ENCODE measurements around the gene CFAP299.

CFAP299 gene

DNA sequence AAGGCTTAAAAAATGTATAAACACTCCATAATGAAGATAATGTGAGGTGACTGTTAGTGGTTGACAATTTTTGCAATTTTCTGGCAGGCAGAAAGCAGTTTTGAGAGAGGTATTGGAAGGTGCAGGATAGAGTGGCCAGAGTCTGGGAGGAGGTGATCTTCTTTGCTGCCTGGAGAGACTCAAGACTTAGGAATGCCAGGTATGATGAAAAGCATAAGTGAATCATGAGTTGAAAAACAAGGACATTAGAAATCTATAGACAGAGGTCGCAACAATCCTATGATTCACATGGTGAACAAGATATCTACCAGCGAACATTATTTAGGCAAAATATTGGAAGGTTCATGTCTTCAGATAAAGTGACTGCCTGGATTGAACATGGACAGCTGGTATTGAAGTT is 118.5 kb downstream of the CFAP299 start:
- H2BK5ac ChIP-seq (ENCODE audit: low read length), result no peak overlapping the region
- WGBS, 2 donors (ENCODE audit: extremely low coverage in 2 of 2, insufficient read length in 2 of 2, insufficient replicate concordance in 1 of 2), result no CpG with 5 or more reads among the region's 2 CpGs
- H2BK120ac ChIP-seq (ENCODE audit: low read depth, low read length), result no peak overlapping the region
- no peak overlapping the region for H3K4ac ChIP-seq (ENCODE audit: low read length)
- no peak overlapping the region for H2BK12ac ChIP-seq (ENCODE audit: low read length)
- no peak overlapping the region for H2BK15ac ChIP-seq (ENCODE audit: low read length)
- no peak overlapping the region for H3K18ac ChIP-seq (ENCODE audit: low read length)
- H2AFZ ChIP-seq (ENCODE audit: low read length), result no peak overlapping the region
- H3K36me3 ChIP-seq (replicated peaks in 1 of 2; ENCODE audit: control insufficient read depth in 2 of 2, insufficient read depth in 2 of 2, low read length in 2 of 2), result no peaks in the 10 kb centered on the region
- H3K9ac ChIP-seq (ENCODE audit: low read depth, low read length, poor library complexity), result no peak overlapping the region
- H3K23ac ChIP-seq (ENCODE audit: low read depth, low read length, poor library complexity), result no peak overlapping the region
- no peaks in the 10 kb centered on the region for H3K4me1 ChIP-seq (ENCODE audit: control insufficient read depth in 2 of 2, insufficient read depth in 1 of 2, low read depth in 1 of 2, low read length in 2 of 2)
- H2AK5ac ChIP-seq (ENCODE audit: low read depth, low read length), result no peak overlapping the region
- no peaks in the 10 kb centered on the region for H3K79me1 ChIP-seq (ENCODE audit: low read depth, low read length)
- no peaks in the 10 kb centered on the region for H3K9me3 ChIP-seq (replicated peaks in 1 of 2; ENCODE audit: control insufficient read depth in 2 of 2, insufficient read depth in 1 of 2, low read depth in 1 of 2, low read length in 2 of 2)
- no peaks in the 10 kb centered on the region for H3K27me3 ChIP-seq (ENCODE audit: control insufficient read depth in 3 of 3, insufficient read depth in 3 of 3, low read depth in 1 of 3, low read length in 3 of 3)
- no peak overlapping the region for H4K8ac ChIP-seq (ENCODE audit: low read depth, low read length)
- H3K4me3 ChIP-seq (ENCODE audit: low read length in 2 of 2), result no peak overlapping the region
- H3K27ac ChIP-seq (replicated peaks; ENCODE audit: low read length), result no peak overlapping the region
- H3K14ac ChIP-seq (ENCODE audit: low read length), result no peak overlapping the region
- H4K91ac ChIP-seq (ENCODE audit: low read depth, low read length, poor library complexity), result no peak overlapping the region
- no peak for DNase-seq (ENCODE audit: low spot score)
- H3K4me2 ChIP-seq (ENCODE audit: insufficient read depth, low read length, poor library complexity, severe bottlenecking), result no peak overlapping the region

DNA sequence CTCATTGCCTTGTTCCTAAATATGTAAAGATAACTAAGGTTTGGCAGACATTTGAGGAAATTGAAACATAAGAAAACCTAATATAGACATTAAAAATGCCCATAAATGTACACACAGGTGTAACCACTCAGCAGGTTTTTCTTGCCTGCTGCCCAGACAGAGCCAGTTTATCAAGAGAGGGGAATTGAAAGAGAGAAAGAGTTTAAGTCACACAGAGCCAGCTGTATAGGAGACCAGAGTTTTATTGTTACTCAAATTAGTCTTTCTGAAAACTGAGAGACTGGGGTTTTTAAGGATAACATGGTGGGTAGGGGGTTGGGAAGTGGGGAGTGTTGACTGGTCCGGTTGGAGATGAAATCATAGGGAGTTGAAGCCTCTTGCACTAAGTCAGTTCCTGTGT is 119.0 kb downstream of the CFAP299 start:
- Histone ChIP-seq H3K4me2 (ENCODE audit: insufficient read depth, low read length, poor library complexity, severe bottlenecking) (no peak overlapping the region), H3K9ac (ENCODE audit: low read depth, low read length, poor library complexity) (no peak overlapping the region), H3K79me1 (ENCODE audit: low read depth, low read length) (no peaks in the 10 kb centered on the region), H3K27me3 (ENCODE audit: control insufficient read depth in 3 of 3, insufficient read depth in 3 of 3, low read depth in 1 of 3, low read length in 3 of 3) (no peaks in the 10 kb centered on the region), H3K4ac (ENCODE audit: low read length) (no peak overlapping the region), H2BK5ac (ENCODE audit: low read length) (no peak overlapping the region), H2AFZ (ENCODE audit: low read length) (no peak overlapping the region), H2AK5ac (ENCODE audit: low read depth, low read length) (no peak overlapping the region), H2BK12ac (ENCODE audit: low read length) (no peak overlapping the region), H3K4me3 (ENCODE audit: low read length in 2 of 2) (no peak overlapping the region), H3K4me1 (ENCODE audit: control insufficient read depth in 2 of 2, insufficient read depth in 1 of 2, low read depth in 1 of 2, low read length in 2 of 2) (no peaks in the 10 kb centered on the region), H3K18ac (ENCODE audit: low read length) (no peak overlapping the region), H4K8ac (ENCODE audit: low read depth, low read length) (no peak overlapping the region), H3K9me3 (replicated peaks in 1 of 2; ENCODE audit: control insufficient read depth in 2 of 2, insufficient read depth in 1 of 2, low read depth in 1 of 2, low read length in 2 of 2) (no peaks in the 10 kb centered on the region), H2BK15ac (ENCODE audit: low read length) (no peak overlapping the region), H3K27ac (replicated peaks; ENCODE audit: low read length) (no peak overlapping the region), H3K23ac (ENCODE audit: low read depth, low read length, poor library complexity) (no peak overlapping the region), H3K14ac (ENCODE audit: low read length) (no peak overlapping the region), H4K91ac (ENCODE audit: low read depth, low read length, poor library complexity) (no peak overlapping the region), H3K36me3 (replicated peaks in 1 of 2; ENCODE audit: control insufficient read depth in 2 of 2, insufficient read depth in 2 of 2, low read length in 2 of 2) (no peaks in the 10 kb centered on the region), H2BK120ac (ENCODE audit: low read depth, low read length) (no peak overlapping the region)
- no CpG with 5 or more reads among the region's 1 CpG for WGBS, 2 donors (ENCODE audit: extremely low coverage in 2 of 2, insufficient read length in 2 of 2, insufficient replicate concordance in 1 of 2)
- no peak for DNase-seq (ENCODE audit: low spot score)

DNA sequence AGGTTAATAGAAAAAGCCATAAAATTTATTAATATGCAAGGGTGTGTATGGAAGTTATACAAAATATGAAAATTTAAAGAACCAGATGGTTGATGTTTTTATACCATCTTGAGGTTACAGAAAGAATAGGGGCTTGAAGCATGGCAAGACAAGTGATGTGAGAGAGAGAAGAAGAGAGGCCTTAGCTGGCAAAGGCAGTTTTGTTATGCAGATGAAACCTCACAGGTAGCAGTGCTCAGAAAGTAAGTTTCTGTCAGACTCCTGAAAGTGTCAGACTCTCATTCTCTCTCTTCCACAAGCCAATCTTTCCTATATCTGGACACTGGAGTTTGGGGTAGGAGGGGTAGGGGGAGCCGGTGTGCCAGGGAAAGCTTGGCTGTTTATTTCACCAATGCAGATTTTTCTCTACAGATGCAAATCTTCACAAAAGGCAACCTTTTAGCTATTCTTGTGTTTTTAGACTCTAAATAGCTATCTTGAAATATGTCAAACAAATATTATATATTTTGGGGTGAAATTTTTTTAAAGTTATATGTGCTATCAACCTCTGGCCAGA is 124.5 kb downstream of the CFAP299 start:
- Histone ChIP-seq H4K8ac (ENCODE audit: low read depth, low read length) (no peak overlapping the region), H3K23ac (ENCODE audit: low read depth, low read length, poor library complexity) (no peak overlapping the region), H4K91ac (ENCODE audit: low read depth, low read length, poor library complexity) (no peak overlapping the region), H3K4ac (ENCODE audit: low read length) (no peak overlapping the region), H3K14ac (ENCODE audit: low read length) (no peak overlapping the region), H3K18ac (ENCODE audit: low read length) (no peak overlapping the region), H2BK15ac (ENCODE audit: low read length) (no peak overlapping the region), H3K4me1 (ENCODE audit: control insufficient read depth in 2 of 2, insufficient read depth in 1 of 2, low read depth in 1 of 2, low read length in 2 of 2) (no peaks in the 10 kb centered on the region), H3K9ac (ENCODE audit: low read depth, low read length, poor library complexity) (no peak overlapping the region), H2BK12ac (ENCODE audit: low read length) (no peak overlapping the region), H3K36me3 (replicated peaks in 1 of 2; ENCODE audit: control insufficient read depth in 2 of 2, insufficient read depth in 2 of 2, low read length in 2 of 2) (no peaks in the 10 kb centered on the region), H3K27ac (replicated peaks; ENCODE audit: low read length) (no peak overlapping the region), H3K79me1 (ENCODE audit: low read depth, low read length) (no peaks in the 10 kb centered on the region), H2BK5ac (ENCODE audit: low read length) (no peak overlapping the region), H3K27me3 (ENCODE audit: control insufficient read depth in 3 of 3, insufficient read depth in 3 of 3, low read depth in 1 of 3, low read length in 3 of 3) (no peaks in the 10 kb centered on the region), H3K4me3 (ENCODE audit: low read length in 2 of 2) (no peak overlapping the region), H3K9me3 (replicated peaks in 1 of 2; ENCODE audit: control insufficient read depth in 2 of 2, insufficient read depth in 1 of 2, low read depth in 1 of 2, low read length in 2 of 2) (no peaks in the 10 kb centered on the region), H2BK120ac (ENCODE audit: low read depth, low read length) (no peak overlapping the region), H2AFZ (ENCODE audit: low read length) (no peak overlapping the region), H2AK5ac (ENCODE audit: low read depth, low read length) (no peak overlapping the region), H3K4me2 (ENCODE audit: insufficient read depth, low read length, poor library complexity, severe bottlenecking) (no peak overlapping the region)
- WGBS, 2 donors (ENCODE audit: extremely low coverage in 2 of 2, insufficient read length in 2 of 2, insufficient replicate concordance in 1 of 2), result no CpG with 5 or more reads among the region's 1 CpG
- no peak for DNase-seq (ENCODE audit: low spot score)

DNA sequence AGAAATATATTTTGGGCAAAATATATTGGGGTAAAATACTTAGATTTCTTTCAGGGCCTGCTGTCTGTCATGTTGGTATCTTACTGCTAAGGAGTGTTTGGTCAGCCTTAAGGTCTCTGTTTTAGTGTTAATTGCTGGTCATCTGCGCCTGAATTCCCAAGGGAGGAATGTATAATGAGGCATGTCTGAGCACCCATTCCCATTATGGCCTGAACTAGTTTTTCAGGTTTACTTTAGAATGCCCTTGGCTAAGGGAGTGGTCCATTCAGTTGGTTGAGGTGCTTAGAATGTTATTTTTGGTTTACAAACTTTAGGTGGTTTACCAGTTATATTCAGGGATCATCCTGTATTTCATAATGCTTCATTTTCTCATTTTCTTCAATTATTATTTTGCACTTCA is 125.9 kb downstream of the CFAP299 start:
- Histone ChIP-seq H2BK5ac (ENCODE audit: low read length) (no peak overlapping the region), H3K4me3 (ENCODE audit: low read length in 2 of 2) (no peak overlapping the region), H3K4me1 (ENCODE audit: control insufficient read depth in 2 of 2, insufficient read depth in 1 of 2, low read depth in 1 of 2, low read length in 2 of 2) (peaks cover 0 to 2% of the 10 kb centered on the region in 2 donors), H3K79me1 (ENCODE audit: low read depth, low read length) (no peaks in the 10 kb centered on the region), H2BK15ac (ENCODE audit: low read length) (no peak overlapping the region), H2AK5ac (ENCODE audit: low read depth, low read length) (no peak overlapping the region), H3K27me3 (ENCODE audit: control insufficient read depth in 3 of 3, insufficient read depth in 3 of 3, low read depth in 1 of 3, low read length in 3 of 3) (no peaks in the 10 kb centered on the region), H3K23ac (ENCODE audit: low read depth, low read length, poor library complexity) (no peak overlapping the region), H3K36me3 (replicated peaks in 1 of 2; ENCODE audit: control insufficient read depth in 2 of 2, insufficient read depth in 2 of 2, low read length in 2 of 2) (no peaks in the 10 kb centered on the region), H3K9ac (ENCODE audit: low read depth, low read length, poor library complexity) (no peak overlapping the region), H3K14ac (ENCODE audit: low read length) (no peak overlapping the region), H3K18ac (ENCODE audit: low read length) (no peak overlapping the region), H3K4me2 (ENCODE audit: insufficient read depth, low read length, poor library complexity, severe bottlenecking) (no peak overlapping the region), H3K9me3 (replicated peaks in 1 of 2; ENCODE audit: control insufficient read depth in 2 of 2, insufficient read depth in 1 of 2, low read depth in 1 of 2, low read length in 2 of 2) (no peaks in the 10 kb centered on the region), H2BK120ac (ENCODE audit: low read depth, low read length) (no peak overlapping the region), H3K4ac (ENCODE audit: low read length) (no peak overlapping the region), H2BK12ac (ENCODE audit: low read length) (no peak overlapping the region), H4K8ac (ENCODE audit: low read depth, low read length) (no peak overlapping the region), H4K91ac (ENCODE audit: low read depth, low read length, poor library complexity) (no peak overlapping the region), H3K27ac (replicated peaks; ENCODE audit: low read length) (no peak overlapping the region), H2AFZ (ENCODE audit: low read length) (no peak overlapping the region)
- no CpG with 5 or more reads among the region's 1 CpG for WGBS, 2 donors (ENCODE audit: extremely low coverage in 2 of 2, insufficient read length in 2 of 2, insufficient replicate concordance in 1 of 2)
- DNase-seq (ENCODE audit: low spot score), result no peak

Data from neuronal stem cell (in vitro differentiated cells).